Body of pancreas (tissue), 4 donors: Measurements from ENCODE around the gene NR3C2.

Source experiments
- CTCF ChIP-seq, 7 experiments: fragments of 450-650 bp in 4 of 7; fragments of 200-600 bp in 3 of 7; sonication (generic) in 3 of 7; IDR thresholded peaks; one replicate each; pipeline ENCODE4 v1.5.1; 2016 to 2019; ENCODE audit warnings: antibody characterized with exemption in 7 of 7
- POLR2A ChIP-seq, 3 donors: fragments of 450-650 bp; IDR thresholded peaks; one replicate each; pipeline ENCODE4 v1.6.1; 2016; ENCODE audit warnings: antibody characterized with exemption in 3 of 3, mild to moderate bottlenecking in 2 of 3

GRCh38 chr4:148073349-148073748 is 368.9 kb downstream of the NR3C2 start:
- TF ChIP-seq CTCF (IDR thresholded peaks at IDR 0.05) (no peak), POLR2A (IDR thresholded peaks at IDR 0.05) (no peak)
